Renal cortical epithelial cell (primary cell): ENCODE measurements around the gene REPS1. TPM values are rescaled to one million over a fixed set of nuclear protein-coding genes. Genes with fewer than 3 reads are reported as not detected.
"Not testable (repeated sequence)": the region's sequence is repeated elsewhere in the genome, so short reads cannot be mapped to it uniquely, and the experiment has no call there.

Source experiments
- DNase-seq: peaks from one replicate; pipeline ENCODE4 v3.0.0-alpha.2; 2011; ENCODE audit warnings: low read depth
- total RNA-seq: library from RNA; depleted of rRNA; stranded (reverse); fragments of >200 nt; gene quantifications from 2 replicates; pipeline ENCODE4 v1.2.3, GENCODE V29; 2014

The REPS1 gene
- total RNA-seq, 1 donor from 2014 or later: 29.3 TPM

- DNase-seq: no peak
Observed at GRCh38 chr6:139003751-139004150, 15.7 kb upstream of the REPS1 start.

GRCh38 chr6:138999949-139000725 lies 12.1 kb upstream of the REPS1 start:
- no peak for DNase-seq

DNA sequence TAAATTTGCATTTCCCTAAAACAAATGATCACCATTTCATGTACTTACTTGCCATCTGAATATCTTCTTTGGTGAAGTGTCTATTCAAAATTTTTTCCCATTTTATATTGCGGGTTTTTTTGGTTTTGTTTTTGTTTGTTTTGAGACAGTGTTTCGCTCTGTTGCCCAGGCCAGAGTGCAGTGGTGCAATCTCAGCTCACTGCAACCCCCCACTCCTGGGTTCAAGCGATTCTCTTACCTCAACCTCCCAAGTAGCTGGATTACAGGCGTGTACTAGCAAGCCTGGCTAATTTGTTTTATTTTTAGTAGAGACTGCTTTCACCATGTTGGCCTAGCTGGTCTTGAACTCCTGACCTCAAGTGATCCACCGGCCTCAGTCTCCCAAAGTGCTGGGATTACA lies 9.1 kb upstream of the REPS1 start:
- DNase-seq: no peak

GRCh38 chr6:138996524-138996923 lies 8.5 kb upstream of the REPS1 start:
- DNase-seq: no peak

DNA sequence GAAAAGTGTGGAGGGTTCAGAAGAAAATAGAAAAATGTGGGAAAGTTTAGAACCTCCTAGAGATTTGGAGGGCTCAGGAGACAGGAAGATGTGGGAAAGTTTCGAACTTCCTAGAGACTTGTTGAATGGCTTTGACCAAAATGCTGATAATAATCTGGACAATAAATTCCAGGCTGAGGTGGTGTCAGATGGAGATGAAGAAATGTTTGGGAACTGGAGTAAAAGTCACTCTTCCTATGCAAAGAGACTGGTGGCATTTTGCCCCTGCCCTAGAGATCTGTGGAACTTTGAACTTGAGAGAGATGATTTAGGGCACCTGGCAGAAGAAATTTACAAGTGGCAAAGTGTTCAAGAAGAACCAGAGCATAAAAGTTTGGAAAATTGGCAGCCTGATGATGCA lies 5.4 kb upstream of the REPS1 start:
- DNase-seq: not testable (repeated sequence)

GRCh38 chr6:138992965-138993364 lies 4.9 kb upstream of the REPS1 start:
- not testable (repeated sequence) for DNase-seq

DNA sequence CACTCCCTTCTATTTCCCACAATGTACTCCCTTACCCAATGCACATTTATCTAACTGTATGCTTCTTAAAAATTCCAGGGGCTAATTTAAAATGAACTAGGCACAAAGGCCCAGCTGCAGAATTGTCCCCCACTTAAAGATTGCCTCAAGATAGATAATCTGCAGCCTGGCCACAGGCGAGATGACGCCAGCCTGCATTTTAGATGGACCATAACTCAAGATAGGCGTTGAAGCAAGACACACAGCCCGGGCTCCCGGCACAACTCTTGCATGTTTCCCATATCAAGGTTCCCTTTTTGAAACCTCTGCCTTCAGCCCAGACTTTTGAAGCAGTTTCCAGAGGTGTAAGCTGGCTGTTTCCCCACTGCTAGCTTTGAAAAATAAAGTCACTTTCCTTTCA lies 3.2 kb upstream of the REPS1 start:
- no peak for DNase-seq

- no peak for DNase-seq
Observed at GRCh38 chr6:138989098-138989983, 1.3 kb upstream of the REPS1 start.

GRCh38 chr6:138988469-138988834 lies 399 bp upstream of the REPS1 start:
- no peak for DNase-seq

GRCh38 chr6:138987080-138987642 lies 892 bp downstream of the REPS1 start:
- DNase-seq: no peak

GRCh38 chr6:138986578-138986977 lies 1.5 kb downstream of the REPS1 start:
- DNase-seq: no peak

- no peak for DNase-seq
Observed at GRCh38 chr6:138981416-138981815, 6.6 kb downstream of the REPS1 start.

- DNase-seq: no peak
Observed at GRCh38 chr6:138979813-138980668, 8.0 kb downstream of the REPS1 start.

GRCh38 chr6:138979365-138979764 lies 8.7 kb downstream of the REPS1 start:
- no peak for DNase-seq

- no peak for DNase-seq
Observed at GRCh38 chr6:138978229-138978628, 9.8 kb downstream of the REPS1 start.

DNA sequence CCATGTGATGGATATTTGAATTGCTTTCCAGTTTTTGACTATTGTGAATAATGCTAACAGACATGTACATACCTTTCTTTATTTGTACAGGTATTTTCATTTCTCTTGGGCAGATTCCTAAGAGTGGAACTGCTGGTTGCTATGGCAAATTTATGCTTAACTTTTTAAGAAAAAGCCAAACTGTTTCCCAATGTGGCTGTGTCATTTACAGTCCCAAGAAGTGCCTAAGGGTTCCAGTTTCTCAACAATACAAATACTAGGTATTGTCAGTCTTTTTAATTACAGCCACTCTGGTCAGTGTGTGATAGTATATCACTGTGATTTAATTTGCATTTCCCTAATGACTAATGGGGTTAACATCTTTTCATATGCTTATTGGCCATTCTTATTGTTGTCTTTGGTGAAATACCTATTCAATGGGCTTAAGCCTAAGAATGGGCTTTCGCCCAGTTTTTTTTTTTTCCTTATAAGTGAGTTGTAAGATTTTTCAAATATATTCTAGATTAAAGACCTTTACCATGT lies 10.3 kb downstream of the REPS1 start:
- peak; percentile 31 for DNase-seq

DNA sequence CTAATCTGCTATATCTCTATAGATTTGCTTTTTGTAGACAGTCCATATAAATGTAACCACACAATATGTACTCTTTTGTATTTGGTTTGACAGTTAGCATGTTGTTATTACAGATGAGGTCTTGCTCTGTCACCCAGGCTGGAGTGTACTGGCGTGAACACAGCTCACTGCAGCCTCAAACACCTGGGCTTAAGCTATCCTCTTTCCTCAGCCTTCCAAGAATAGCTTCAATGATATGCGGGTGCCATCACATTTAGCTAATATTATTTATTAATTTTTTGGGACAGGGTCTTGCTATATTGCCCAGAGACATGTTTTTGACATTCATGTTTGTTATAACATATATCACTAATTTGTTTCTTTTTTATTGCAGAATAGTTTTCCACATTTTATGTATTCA lies 10.8 kb downstream of the REPS1 start:
- no peak for DNase-seq

GRCh38 chr6:138975815-138976214 lies 12.2 kb downstream of the REPS1 start:
- no peak for DNase-seq

DNA sequence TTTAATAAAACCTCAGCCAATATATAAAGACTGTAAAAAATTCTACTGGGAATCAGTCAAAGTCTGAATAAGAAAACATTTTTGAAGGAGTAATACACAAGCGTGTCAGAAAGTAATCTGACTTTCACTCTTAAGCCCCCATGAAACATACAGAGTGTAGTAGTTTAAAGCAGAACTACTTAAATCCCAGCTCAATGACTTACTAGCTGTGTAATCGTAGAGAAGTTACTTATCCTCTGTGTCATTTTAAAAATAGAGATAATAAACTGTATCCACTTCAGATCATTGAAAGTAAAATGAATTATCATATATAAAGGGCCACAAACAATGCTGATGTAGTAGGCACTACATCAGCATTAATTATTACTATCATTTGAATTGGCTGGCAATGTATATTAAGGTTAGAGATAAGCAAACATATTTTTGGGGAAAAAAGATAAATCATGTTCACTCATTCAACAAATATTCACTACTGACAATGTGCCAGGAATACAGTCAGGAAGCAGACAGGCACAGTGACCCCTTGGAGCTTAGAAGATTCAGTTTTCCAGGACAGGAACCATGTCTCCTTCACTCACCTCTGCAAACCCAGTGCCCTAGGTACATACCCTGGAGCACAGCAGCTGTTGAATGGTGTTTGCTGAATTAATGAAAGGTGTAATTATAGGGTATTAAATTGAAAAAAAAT lies 14.4 kb downstream of the REPS1 start:
- DNase-seq: no peak

DNA sequence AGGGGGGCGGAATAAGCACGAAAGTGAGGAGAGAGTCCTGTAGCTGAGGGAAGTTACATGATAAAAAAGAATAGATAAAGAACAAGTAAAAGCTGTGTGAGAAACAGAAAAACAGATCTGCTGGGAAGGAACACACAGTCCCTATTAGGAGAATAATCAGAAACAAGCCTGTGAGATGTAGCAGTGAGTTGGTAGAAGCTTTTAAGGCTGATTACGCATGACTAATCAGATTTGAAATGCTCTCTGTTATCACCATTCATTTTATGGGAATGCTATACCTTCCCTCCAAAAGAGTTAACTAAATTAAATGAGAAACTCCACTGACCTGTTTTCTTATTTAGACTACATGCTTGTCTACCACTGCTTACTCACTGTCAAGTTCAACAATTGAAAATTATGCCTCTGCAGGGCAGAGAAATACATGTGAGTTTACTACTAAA lies 15.8 kb downstream of the REPS1 start:
- peak; percentile 37 for DNase-seq

DNA sequence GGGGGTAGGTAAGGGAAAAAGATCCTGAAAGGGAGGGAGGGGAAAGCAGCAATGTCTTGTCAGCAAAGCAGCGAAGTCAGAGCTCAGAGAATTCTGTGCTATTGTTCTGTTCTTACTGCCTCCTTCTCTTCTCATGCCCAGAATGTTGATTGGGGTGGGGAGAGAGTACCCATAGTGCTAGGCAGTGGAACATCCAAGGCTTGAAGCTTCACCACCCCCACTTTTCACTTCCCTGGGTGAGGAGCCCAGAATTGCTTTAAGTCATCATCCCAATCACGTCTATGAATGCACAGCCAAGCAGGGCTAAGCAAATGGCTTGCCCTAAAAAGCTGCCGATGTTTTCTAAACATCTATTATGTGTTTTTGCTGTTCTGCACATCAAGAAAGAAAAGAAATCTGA lies 16.5 kb downstream of the REPS1 start:
- DNase-seq: peak; percentile 36
